Activated CD8-positive, alpha-beta memory T cell treated with anti-CD3 and anti-CD28 coated beads, Interleukin-2, amount 50 U/mL, for 48 hours (primary cell): ENCODE measurements around the gene MACF1.
"Not testable (repeated sequence)": the region's sequence is repeated elsewhere in the genome, so short reads cannot be mapped to it uniquely, and the experiment has no call there.

ENCODE experiments used
- DNase-seq: peaks from one replicate; pipeline ENCODE4 v3.0.0-alpha.2; 2020

The MACF1 gene

DNA sequence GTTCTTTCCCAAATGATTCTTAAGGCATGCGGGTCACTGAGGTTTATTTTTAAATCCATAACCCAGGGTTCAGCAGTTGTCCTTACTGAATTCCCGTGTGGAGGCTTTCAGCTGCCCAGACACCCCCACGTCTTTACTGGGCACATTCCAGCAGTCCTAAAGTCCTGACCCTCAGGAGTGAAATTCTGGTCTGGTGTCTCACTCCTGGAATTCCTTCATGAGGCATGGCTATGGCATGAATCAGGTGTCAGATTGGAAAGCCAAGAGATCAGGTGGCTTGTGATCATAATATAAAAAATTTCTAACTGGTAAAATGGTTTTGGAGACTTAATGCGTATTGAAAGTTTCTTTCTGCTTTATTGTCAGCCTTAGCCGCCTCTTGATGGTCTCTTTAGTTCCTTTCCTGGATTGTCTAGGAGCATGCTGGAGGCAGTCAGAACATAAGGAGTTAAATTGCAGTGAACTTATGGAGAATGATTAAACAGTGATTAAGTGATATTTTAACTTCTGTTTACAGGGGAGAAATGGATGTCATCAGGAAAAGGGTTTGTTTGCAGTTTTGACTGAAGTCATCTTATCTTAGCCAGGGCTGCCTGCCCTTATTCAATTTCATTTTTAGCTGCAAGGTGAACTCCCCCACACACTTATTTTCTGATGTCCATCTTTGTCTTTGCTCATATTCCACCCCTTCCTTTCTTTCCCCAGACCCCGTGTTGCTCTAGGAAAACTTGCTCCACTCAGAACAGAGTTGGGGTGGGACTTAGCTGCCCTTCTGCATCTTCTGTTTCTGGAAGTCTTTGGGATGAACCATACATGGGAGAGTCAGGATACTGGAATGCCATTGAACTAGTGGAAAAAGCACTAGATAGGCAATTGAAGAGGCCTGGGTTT is 25.7 kb upstream of the MACF1 start:
- DNase-seq, result no peak

- no peak for DNase-seq
Observed at GRCh38 chr1:39181311-39181710, 23.2 kb upstream of the MACF1 start.

- DNase-seq, result no peak
Observed at GRCh38 chr1:39182804-39183203, 21.7 kb upstream of the MACF1 start.

DNA sequence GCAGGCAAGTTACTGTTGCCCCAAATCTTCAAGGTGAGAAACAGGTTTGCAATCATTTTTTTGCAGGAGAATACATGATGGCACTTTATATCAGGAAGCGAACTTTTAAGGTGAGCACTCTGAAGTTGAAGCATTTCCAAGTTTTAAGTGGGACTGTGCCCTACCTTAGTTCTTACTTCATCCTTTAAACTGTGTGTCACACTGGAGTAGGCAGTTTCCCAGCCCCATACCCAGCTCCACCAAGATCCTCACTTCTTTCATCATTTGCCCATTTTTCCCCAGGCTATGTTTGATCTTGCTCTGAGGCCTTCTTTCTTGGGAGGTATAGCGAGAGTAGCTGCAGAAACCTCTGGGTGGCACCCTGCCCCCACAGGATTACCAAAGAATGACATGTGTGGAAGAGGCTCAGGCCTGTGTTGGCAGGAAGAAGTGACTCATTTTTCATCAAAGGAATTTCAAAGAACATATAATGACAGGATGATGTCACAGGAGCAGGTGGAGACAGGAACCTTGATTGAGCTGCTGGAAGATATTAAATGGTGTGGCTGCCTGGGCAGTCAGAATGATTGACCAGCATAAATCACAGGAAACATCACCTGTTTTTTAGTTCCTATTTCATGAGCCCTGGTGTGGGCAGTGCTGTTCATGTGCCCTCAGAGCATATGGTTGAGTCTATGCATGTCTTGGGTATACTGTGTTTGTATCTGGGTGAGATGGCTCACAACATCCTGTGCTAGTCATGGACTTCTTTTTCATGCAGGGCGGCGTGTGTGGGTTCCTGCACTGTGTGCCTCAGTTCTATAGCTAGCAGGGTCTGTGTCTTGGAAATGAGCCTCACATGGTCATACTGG is 20.8 kb upstream of the MACF1 start:
- peak; percentile 73 for DNase-seq

GRCh38 chr1:39184354-39184818 is 20.1 kb upstream of the MACF1 start:
- no peak for DNase-seq

GRCh38 chr1:39187275-39188046 is 17.0 kb upstream of the MACF1 start:
- DNase-seq, result no peak

GRCh38 chr1:39189592-39190041 is 14.9 kb upstream of the MACF1 start:
- no peak for DNase-seq

DNA sequence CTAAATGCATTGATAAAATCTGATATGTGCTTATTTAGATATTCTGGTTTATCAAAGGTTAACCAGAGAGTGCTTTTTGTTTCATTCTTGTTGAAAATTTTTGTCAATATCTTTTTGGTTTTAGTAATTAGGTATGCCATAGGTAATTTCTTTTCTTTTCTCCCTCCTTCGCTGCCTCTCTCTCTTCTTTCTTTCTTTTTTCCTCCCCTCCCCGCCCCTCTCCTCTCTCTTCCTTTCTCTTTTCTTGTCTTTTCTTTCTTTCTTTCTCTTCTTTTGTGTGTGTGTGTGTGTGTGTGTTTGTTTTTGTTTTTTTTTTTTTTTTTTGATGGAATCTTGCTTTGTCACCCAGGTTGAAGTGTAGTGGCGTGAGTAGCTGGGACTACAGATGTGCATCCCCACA is 14.4 kb upstream of the MACF1 start:
- no peak for DNase-seq

DNA sequence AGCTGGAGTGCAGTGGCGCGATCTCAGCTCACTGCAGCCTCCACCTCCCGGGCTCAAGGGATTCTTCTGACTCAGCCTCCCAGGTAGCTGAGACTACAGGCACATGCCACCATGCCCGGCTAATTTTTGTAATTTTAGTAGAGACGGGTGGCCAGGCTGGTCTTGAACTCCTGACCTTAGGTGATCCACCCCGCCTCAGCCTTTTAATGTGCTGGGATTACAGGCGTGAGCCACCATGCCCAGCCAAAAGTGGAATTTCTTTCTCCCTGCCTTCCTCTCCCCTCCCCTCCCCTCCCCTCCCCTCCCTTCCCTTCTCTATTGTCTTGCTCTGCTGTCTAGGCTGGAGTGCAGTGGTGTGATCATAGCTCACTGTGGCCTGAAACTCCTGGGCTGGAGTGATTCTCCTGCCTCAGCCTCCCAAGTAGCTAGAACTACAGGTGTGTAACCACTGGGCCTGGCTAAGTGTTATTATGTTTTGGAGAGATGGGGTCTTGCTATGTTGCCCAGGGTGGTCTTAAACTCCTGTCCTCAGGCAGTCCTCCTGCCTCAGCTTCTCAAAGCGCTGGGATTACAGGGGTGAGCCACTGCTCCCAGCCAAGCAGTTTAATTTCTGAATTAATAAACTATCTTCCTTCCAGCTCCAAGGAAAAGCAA is 10.0 kb upstream of the MACF1 start:
- DNase-seq, result no peak

DNA sequence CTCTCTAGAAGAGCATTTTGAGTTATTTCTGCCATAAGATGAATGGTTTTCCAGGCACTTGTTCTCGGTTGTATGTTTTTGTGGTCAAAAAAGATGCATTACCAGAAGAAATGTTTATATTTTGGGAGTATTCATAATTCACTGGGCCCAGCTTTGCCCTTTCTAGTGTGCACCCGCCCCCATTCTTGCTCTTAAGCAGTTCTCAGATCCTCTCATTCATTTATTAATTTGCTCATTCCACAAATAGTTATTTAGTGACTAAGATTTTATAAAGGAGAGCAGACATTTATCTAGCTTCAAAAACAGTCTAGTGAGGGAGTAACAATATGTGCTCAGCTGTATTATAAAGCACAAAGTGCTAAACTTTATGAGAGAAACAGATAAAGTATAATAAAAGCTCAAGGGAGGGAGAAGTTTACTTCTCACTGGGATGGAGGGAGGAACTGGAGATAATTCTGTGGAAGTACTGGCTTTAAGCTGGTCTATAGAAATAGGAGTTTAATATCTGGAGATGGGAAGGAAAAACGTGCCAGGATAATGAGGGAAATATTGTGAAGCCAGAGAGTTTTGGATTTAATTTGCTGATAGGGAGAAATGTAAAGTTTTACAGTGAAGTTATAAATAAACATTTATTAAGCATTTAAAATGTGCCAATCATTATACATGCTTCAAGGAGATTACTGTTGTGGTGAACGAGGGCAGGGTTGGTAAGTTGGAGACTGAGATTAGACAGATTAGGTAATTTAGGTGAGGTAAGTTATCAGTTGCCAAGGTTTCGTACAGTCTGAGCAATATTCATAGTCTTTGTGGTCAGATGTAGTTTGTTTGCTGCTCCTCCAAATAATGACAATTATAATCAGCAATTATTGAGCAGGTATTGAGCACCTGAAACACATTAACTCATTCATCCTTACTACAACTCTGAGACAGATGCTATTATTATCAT is 9.1 kb upstream of the MACF1 start:
- DNase-seq, result no peak

- DNase-seq, result no peak
Observed at GRCh38 chr1:39196244-39197215, 8.0 kb upstream of the MACF1 start.

- no peak for DNase-seq
Observed at GRCh38 chr1:39199593-39199992, 4.9 kb upstream of the MACF1 start.

GRCh38 chr1:39205102-39205780 is 746 bp downstream of the MACF1 start:
- DNase-seq, result peak; percentile 76

- no peak for DNase-seq
Observed at GRCh38 chr1:39205781-39206464, 1.4 kb downstream of the MACF1 start.

DNA sequence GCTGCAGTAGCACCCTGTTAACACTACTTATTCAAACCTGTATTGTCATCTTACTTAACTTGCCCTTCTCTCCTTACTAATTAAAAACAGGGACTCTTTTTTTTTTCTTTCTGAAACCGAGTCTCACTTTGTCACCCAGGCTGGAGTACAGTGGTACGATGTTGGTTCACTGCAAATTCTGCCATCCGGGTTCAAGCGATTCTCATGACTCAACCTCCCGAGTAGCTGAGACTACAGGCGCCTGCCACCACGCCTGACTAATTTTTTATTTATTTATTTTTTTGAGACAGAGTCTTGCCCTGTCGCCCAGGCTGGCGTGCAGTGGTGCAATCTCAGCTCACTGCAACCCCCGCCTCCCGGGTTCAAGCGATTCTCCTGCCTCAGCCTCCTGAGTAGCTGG is 3.9 kb downstream of the MACF1 start:
- DNase-seq, result not testable (repeated sequence)

- DNase-seq, result no peak
Observed at GRCh38 chr1:39210649-39211048, 6.2 kb downstream of the MACF1 start.

DNA sequence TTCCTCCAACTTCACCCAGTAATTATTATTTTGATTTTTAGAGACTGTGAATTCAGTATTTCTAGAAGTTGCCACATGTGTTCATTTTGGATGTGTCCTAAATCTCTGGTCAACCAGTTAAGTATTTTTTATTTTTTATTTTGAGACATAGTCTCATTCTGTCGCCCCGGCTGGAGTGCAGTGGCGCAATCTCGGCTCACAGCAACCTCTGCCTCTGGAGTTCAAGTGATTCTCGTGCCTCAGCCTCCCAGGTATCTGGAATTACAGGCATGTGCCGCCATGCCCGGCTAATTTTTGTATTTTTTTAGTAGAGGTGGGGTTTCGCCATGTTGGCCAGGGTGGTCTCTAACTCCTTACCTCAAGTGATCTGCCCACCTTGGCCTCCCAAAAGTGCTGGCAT is 8.0 kb downstream of the MACF1 start:
- no peak for DNase-seq

GRCh38 chr1:39213511-39214002 is 9.1 kb downstream of the MACF1 start:
- DNase-seq, result no peak
